HFF-Myc (cell line): ENCODE measurements around the gene TTBK1.

Source experiments
- DNase-seq: peaks from one replicate; pipeline ENCODE4 v3.0.0-alpha.2; 2011; ENCODE audit warnings: low read depth; ENCODE audit errors: extremely low read depth
- H3K4me3 ChIP-seq: replicated peaks from 2 replicates; pipeline ENCODE4 v1.5.1; 2011; ENCODE audit warnings: low read depth, mild to moderate bottlenecking, control low read depth, low read length
- TF ChIP-seq, protein P1 (sequence below): IDR thresholded peaks from 2 replicates; pipeline ENCODE4 v1.5.1; 2012; ENCODE audit warnings: mild to moderate bottlenecking, low read depth, low read length, control low read depth; ENCODE audit errors: missing control alignments

Gene TTBK1

GRCh38 chr6:43253401-43253800 is 10.1 kb downstream of the TTBK1 start:
- no peak overlapping the region for H3K4me3 ChIP-seq
- DNase-seq: no peak
- TF ChIP-seq, protein P1, sequence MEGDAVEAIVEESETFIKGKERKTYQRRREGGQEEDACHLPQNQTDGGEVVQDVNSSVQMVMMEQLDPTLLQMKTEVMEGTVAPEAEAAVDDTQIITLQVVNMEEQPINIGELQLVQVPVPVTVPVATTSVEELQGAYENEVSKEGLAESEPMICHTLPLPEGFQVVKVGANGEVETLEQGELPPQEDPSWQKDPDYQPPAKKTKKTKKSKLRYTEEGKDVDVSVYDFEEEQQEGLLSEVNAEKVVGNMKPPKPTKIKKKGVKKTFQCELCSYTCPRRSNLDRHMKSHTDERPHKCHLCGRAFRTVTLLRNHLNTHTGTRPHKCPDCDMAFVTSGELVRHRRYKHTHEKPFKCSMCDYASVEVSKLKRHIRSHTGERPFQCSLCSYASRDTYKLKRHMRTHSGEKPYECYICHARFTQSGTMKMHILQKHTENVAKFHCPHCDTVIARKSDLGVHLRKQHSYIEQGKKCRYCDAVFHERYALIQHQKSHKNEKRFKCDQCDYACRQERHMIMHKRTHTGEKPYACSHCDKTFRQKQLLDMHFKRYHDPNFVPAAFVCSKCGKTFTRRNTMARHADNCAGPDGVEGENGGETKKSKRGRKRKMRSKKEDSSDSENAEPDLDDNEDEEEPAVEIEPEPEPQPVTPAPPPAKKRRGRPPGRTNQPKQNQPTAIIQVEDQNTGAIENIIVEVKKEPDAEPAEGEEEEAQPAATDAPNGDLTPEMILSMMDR: no peak

- TF ChIP-seq, protein P1: no peak
- H3K4me3 ChIP-seq: no peak overlapping the region
- no peak for DNase-seq
Observed at GRCh38 chr6:43254138-43254817, 11.0 kb downstream of the TTBK1 start.

DNA sequence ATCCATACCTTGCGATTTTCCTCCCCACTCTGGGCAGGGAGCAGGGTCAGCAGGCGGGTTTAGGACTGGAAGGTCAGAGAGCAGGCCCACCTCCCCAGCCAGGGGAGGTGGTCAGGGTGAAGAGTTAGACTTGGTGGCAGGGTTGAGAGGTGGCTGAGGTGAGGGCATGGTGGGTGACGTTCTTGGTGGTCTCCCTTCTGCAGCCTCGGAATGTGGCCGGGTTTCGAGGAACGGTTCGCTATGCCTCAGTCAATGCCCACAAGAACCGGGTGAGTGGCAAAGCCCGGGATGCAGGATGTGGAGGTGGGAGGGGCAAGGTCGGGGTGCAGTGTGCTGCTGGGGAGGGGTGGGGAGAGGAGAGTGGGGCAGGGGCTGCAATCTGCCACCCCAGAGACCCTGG is 11.6 kb downstream of the TTBK1 start:
- TF ChIP-seq, protein P1: no peak
- no peak overlapping the region for H3K4me3 ChIP-seq
- DNase-seq: no peak

- no peak overlapping the region for H3K4me3 ChIP-seq
- no peak for DNase-seq
- TF ChIP-seq, protein P1: no peak
Observed at GRCh38 chr6:43255408-43256054, 12.2 kb downstream of the TTBK1 start.

DNA sequence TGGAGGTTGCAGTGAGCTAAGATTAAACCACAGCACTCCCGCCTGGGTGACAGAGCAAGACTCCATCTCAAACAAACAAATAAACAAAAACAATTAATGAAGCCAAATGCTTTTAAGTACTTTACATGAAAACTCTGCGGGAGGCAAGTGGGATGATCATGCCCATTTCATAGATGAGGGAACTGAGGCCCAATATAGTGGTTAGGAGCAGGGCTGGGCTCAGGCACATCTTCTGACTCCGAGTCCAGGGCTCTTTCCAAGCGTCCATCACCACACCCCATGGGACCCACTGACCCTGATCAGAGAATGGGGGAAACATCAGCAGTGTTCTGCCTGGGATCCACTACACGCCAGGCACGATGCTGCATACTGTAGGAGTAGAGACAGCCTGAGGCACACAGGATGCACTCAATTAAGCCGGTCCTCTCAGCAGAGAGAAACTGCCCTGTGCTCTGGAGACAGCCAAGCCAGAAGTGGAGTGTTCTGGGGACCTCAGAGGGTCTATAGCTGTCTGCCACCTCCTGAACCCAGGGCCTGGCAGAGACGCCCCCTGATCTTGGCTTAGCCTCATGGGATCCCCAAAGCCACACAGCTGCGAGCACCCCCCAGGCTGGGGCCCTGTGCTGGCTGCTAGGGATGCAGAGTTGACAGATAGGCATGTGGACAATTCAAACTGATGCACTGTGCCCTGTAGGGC is 13.5 kb downstream of the TTBK1 start:
- TF ChIP-seq, protein P1: no peak
- DNase-seq: no peak
- no peak overlapping the region for H3K4me3 ChIP-seq

- TF ChIP-seq, protein P1: no peak
- H3K4me3 ChIP-seq: no peak overlapping the region
- no peak for DNase-seq
Observed at GRCh38 chr6:43257367-43258145, 14.3 kb downstream of the TTBK1 start.
